Glutamatergic neuron (in vitro differentiated cells): Measurements from ENCODE around the gene C10orf71. TPM values are rescaled to one million over a fixed set of nuclear protein-coding genes. Genes with fewer than 3 reads are reported as not detected.

Experiments
- DNase-seq: peaks from one replicate; pipeline ENCODE4 v3.0.0; 2022
- H3K27ac Mint-ChIP-seq: one replicate; pipeline ENCODE4 v1.8.0; 2020; ENCODE audit warnings: mild to moderate bottlenecking, mixed read lengths, inconsistent platforms; ENCODE audit not compliant: unreplicated experiment
- H3K27me3 Mint-ChIP-seq: one replicate; pipeline ENCODE4 v1.8.0; 2020; ENCODE audit warnings: mild to moderate bottlenecking, moderate library complexity, mixed read lengths, inconsistent platforms; ENCODE audit not compliant: unreplicated experiment
- H3K36me3 Mint-ChIP-seq: one replicate; pipeline ENCODE4 v1.8.0; 2020; ENCODE audit warnings: mild to moderate bottlenecking, mixed read lengths, inconsistent platforms; ENCODE audit not compliant: unreplicated experiment
- H3K4me1 Mint-ChIP-seq: one replicate; pipeline ENCODE4 v1.8.0; 2020; ENCODE audit warnings: mild to moderate bottlenecking, low read depth, mixed read lengths, inconsistent platforms; ENCODE audit not compliant: unreplicated experiment
- H3K4me3 Mint-ChIP-seq: one replicate; pipeline ENCODE4 v1.8.0; 2020; ENCODE audit warnings: mild to moderate bottlenecking, mixed read lengths, inconsistent platforms; ENCODE audit not compliant: unreplicated experiment
- H3K9me3 Mint-ChIP-seq: one replicate; pipeline ENCODE4 v1.8.0; 2020; ENCODE audit warnings: mild to moderate bottlenecking, moderate library complexity, mixed read lengths, inconsistent platforms; ENCODE audit not compliant: unreplicated experiment
- total RNA-seq: library from RNA; stranded (reverse); fragmentation: NEBNext Ultra II Directional; extraction: Animal tissue kit (Norgen Biotek cat#: 25700); gene quantifications from one replicate; pipeline ENCODE4 v1.2.1, GENCODE V29; 2021; ENCODE audit not compliant: unreplicated experiment
- TF ChIP-seq, protein P1 (sequence below): fragments of 200-600 bp; sonication (generic); IDR thresholded peaks from one replicate; pipeline ENCODE4 v1.5.0; 2021; ENCODE audit not compliant: partially characterized antibody, unreplicated experiment

Gene C10orf71
- total RNA-seq, 1 donor from 2014 or later = 0.12 TPM

DNA sequence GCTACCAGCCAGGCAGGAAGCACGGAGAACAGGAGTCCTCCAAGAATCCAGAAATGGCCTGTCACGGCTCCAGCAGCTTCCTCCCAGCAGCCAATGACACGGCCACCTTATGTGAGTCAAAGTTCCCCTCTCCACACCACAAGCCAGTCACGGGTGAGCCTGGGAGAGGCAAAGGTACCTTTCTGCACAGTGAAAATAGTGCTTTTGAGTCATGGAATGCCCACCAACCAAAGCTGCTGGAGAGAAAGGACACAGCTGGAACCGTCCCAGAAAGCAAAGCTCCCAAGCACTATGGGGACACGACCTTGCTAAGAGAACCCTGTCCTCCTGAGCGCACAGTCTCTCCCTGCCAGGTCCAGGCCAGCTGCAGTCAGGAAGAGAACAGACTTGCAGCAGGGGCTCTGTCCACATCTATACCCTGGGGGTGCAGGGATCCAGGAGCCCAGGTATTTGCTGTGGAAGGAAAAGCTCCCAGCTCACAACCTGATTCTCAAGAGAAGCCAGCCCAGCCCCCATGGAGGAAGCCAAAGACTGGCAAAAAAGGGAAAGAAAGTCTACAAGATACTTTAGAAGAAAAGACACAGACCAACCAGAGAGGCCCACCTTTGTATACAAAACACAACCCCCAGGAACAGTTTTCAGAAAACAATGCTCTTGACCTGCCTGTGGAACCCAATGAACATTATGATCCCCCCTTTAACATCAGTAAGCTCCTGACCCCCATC is 24.4 kb downstream of the C10orf71 start:
- DNase-seq = no peak
- peaks cover 2% of the 10 kb centered on the region for H3K4me1 Mint-ChIP-seq
- TF ChIP-seq, protein P1, sequence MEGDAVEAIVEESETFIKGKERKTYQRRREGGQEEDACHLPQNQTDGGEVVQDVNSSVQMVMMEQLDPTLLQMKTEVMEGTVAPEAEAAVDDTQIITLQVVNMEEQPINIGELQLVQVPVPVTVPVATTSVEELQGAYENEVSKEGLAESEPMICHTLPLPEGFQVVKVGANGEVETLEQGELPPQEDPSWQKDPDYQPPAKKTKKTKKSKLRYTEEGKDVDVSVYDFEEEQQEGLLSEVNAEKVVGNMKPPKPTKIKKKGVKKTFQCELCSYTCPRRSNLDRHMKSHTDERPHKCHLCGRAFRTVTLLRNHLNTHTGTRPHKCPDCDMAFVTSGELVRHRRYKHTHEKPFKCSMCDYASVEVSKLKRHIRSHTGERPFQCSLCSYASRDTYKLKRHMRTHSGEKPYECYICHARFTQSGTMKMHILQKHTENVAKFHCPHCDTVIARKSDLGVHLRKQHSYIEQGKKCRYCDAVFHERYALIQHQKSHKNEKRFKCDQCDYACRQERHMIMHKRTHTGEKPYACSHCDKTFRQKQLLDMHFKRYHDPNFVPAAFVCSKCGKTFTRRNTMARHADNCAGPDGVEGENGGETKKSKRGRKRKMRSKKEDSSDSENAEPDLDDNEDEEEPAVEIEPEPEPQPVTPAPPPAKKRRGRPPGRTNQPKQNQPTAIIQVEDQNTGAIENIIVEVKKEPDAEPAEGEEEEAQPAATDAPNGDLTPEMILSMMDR = no peak
- H3K4me3 Mint-ChIP-seq = no peak overlapping the region
- H3K36me3 Mint-ChIP-seq = no peaks in the 10 kb centered on the region
- no peak overlapping the region for H3K27ac Mint-ChIP-seq
- H3K27me3 Mint-ChIP-seq = peaks cover 2% of the 10 kb centered on the region
- peaks cover 2% of the 10 kb centered on the region for H3K9me3 Mint-ChIP-seq

DNA sequence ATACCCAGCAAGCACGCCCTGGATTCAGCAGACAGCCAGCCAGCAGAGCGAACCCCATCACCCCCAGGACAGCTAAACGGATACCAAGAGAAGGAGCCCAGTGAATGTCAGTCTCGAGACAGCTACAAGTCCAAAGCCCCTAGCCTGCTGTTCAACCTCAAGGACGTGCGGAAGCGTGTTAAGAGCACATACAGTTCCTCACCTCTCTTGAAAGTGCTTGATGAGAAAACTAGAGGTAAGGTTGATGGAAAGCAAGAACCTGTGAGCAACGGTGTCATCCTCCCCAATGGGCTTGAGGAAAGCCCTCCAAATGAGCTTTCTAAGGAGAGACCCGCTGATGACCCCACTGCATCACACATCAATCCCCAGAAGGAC is 24.9 kb downstream of the C10orf71 start:
- TF ChIP-seq, protein P1 = no peak
- H3K27ac Mint-ChIP-seq = no peak overlapping the region
- no peak for DNase-seq
- H3K4me3 Mint-ChIP-seq = no peak overlapping the region
- no peaks in the 10 kb centered on the region for H3K36me3 Mint-ChIP-seq
- peaks cover 2% of the 10 kb centered on the region for H3K4me1 Mint-ChIP-seq
- peaks cover 2% of the 10 kb centered on the region for H3K27me3 Mint-ChIP-seq
- peaks cover 3% of the 10 kb centered on the region for H3K9me3 Mint-ChIP-seq

DNA sequence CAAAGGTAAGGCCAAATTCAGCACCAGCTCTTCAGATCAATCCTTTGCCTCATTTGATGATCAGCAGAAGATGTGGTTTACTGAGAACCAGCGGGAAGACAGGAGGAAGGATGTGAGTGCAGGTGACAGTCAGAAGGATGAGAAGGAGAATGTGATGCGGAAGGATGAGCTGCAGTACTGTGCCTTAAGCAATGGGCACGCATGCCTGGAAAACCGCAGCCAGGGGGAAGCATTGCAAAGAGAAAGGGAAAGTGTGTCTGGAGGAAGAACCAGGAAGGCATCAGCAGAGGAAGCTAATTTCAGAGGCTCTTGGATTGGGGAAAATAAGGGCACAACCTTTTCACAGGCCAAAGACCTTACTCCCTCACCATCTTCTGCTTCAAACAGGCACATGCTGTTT is 25.7 kb downstream of the C10orf71 start:
- TF ChIP-seq, protein P1 = no peak
- no peak overlapping the region for H3K27ac Mint-ChIP-seq
- H3K4me3 Mint-ChIP-seq = no peak overlapping the region
- H3K27me3 Mint-ChIP-seq = peaks cover 2% of the 10 kb centered on the region
- H3K9me3 Mint-ChIP-seq = peaks cover 4% of the 10 kb centered on the region
- H3K36me3 Mint-ChIP-seq = no peaks in the 10 kb centered on the region
- H3K4me1 Mint-ChIP-seq = peaks cover 5% of the 10 kb centered on the region
- no peak for DNase-seq

DNA sequence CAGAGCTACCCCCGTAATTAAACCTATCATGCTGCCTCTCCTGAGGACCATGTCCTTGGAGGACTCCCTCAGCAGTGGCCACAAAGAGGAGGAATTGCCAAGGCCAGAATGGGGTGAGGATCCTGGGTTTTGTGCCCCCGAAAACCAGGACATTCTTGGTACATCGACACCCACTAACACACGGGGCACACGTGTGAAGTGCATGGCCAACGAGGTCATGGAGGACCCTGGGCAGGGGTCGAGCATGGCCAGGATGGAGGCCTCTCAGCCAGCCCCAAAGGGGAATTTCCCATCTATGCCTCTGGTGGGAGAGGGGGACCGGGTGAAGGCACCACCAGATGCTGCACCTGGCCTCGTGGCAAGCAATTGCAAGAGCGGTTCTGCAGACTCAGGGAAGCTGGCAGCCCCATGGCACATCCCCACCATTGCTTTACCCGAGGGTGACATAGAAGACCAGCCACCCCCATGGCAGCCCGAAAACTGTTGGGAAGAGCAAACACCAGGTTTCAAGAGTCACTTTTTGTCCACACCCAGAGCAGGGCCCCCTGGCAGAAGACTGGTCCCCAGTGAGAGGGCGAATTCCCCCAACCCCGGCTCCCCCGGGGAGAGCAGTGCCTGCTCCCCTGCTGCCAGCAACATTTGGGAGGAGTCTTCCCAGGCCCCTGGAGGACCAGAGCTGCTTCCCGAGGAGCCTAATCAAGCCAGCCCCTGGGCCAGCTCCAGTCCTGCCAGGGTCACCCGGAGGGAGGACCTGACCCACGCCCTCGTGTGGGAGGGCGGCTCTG is 26.4 kb downstream of the C10orf71 start:
- no peak overlapping the region for H3K4me3 Mint-ChIP-seq
- no peak for DNase-seq
- H3K27me3 Mint-ChIP-seq = peaks cover 2% of the 10 kb centered on the region

More for the DNA sequence above, 26.4 kb downstream of the C10orf71 start:
- TF ChIP-seq, protein P1 = no peak
- H3K4me1 Mint-ChIP-seq = peaks cover 5% of the 10 kb centered on the region
- no peaks in the 10 kb centered on the region for H3K36me3 Mint-ChIP-seq
- H3K27ac Mint-ChIP-seq = no peak overlapping the region
- H3K9me3 Mint-ChIP-seq = peaks cover 4% of the 10 kb centered on the region
